Loucy (cell line): ENCODE measurements around the gene DLX3.

Source experiments
- H2AFZ ChIP-seq: fragments of 200-600 bp; sonication (generic); 2 replicates; pipeline ENCODE4 v1.6.0; 2016; ENCODE audit warnings: antibody characterized with exemption, mild to moderate bottlenecking, low read length, moderate library complexity
- H3F3A ChIP-seq: fragments of 200-600 bp; 2 replicates; pipeline ENCODE4 v1.6.0; 2016; ENCODE audit warnings: antibody characterized with exemption, low read depth, mild to moderate bottlenecking
- H3K27me3 ChIP-seq: fragments of 200-600 bp; sonication (generic); 2 replicates; pipeline ENCODE4 v1.6.1; 2014; ENCODE audit warnings: low read length, mild to moderate bottlenecking; ENCODE audit not compliant: insufficient read depth, poor library complexity, severe bottlenecking
- H3K36me3 ChIP-seq: fragments of 200-600 bp; sonication (generic); 2 replicates; pipeline ENCODE4 v1.6.1; 2016; ENCODE audit warnings: low read length; ENCODE audit not compliant: insufficient read depth
- H3K4me1 ChIP-seq: fragments of 200-600 bp; sonication (generic); 2 replicates; pipeline ENCODE4 v1.5.1; 2014; ENCODE audit warnings: low read length, mild to moderate bottlenecking; ENCODE audit not compliant: insufficient read depth, poor library complexity, severe bottlenecking
- H3K4me2 ChIP-seq: fragments of 200-600 bp; sonication (generic); 2 replicates; pipeline ENCODE4 v1.6.0; 2014; ENCODE audit warnings: antibody characterized with exemption, low read length, low read depth, mild to moderate bottlenecking; ENCODE audit not compliant: poor library complexity, severe bottlenecking
- H3K4me3 ChIP-seq: fragments of 200-600 bp; sonication (generic); 2 replicates; pipeline ENCODE4 v1.5.1; 2014; ENCODE audit warnings: low read length, mild to moderate bottlenecking, mixed read lengths; ENCODE audit not compliant: poor library complexity, severe bottlenecking
- H3K79me2 ChIP-seq: fragments of 200-600 bp; sonication (generic); 2 replicates; pipeline ENCODE4 v1.6.1; 2014; ENCODE audit warnings: low read length; ENCODE audit not compliant: insufficient read depth
- H3K9ac ChIP-seq: fragments of 200-600 bp; sonication (generic); 2 replicates; pipeline ENCODE4 v1.6.0; 2014; ENCODE audit warnings: mild to moderate bottlenecking, low read depth, low read length, moderate library complexity; ENCODE audit not compliant: poor library complexity, severe bottlenecking
- H3K9me2 ChIP-seq: fragments of 200-600 bp; sonication (generic); replicated peaks from 2 replicates; pipeline ENCODE4 v1.6.1; 2016; ENCODE audit warnings: low read depth, low read length, mixed read lengths
- H3K9me3 ChIP-seq: fragments of 200-600 bp; sonication (generic); 2 replicates; pipeline ENCODE4 v1.6.1; 2014; ENCODE audit warnings: mild to moderate bottlenecking, antibody characterized with exemption, low read length, low read depth; ENCODE audit not compliant: insufficient read depth
- H4K20me1 ChIP-seq: fragments of 200-600 bp; sonication (generic); 2 replicates; pipeline ENCODE4 v1.6.0; 2014; ENCODE audit warnings: antibody characterized with exemption, low read length, mild to moderate bottlenecking; ENCODE audit not compliant: insufficient read depth, poor library complexity, severe bottlenecking
- CTCF ChIP-seq: fragments of 200-600 bp; sonication (generic); conservative IDR thresholded peaks from 2 replicates; pipeline ENCODE4 v1.5.1; 2014; ENCODE audit warnings: mild to moderate bottlenecking, antibody characterized with exemption, low read length
- EZH2phosphoT487 ChIP-seq: fragments of 200-600 bp; IDR thresholded peaks from 2 replicates; pipeline ENCODE4 v1.6.1; 2018; ENCODE audit warnings: antibody characterized with exemption, mild to moderate bottlenecking, moderate library complexity, borderline replicate concordance

Gene DLX3

GRCh38 chr17:49984283-49984682 is 10.7 kb downstream of the DLX3 start:
- H3K9me3 ChIP-seq, result no peaks in the 10 kb centered on the region
- H3K79me2 ChIP-seq, result no peaks in the 10 kb centered on the region
- no peaks in the 10 kb centered on the region for H4K20me1 ChIP-seq
- H3K4me3 ChIP-seq, result no peak overlapping the region
- no peak overlapping the region for H3K4me2 ChIP-seq
- H3K9ac ChIP-seq, result no peak overlapping the region
- H3F3A ChIP-seq, result no peaks in the 10 kb centered on the region
- no peaks in the 10 kb centered on the region for H3K27me3 ChIP-seq
- no peaks in the 10 kb centered on the region for H3K36me3 ChIP-seq
- H3K9me2 ChIP-seq, result no peaks in the 10 kb centered on the region
- no peak for TF ChIP-seq EZH2phosphoT487
- TF ChIP-seq CTCF, result no peak
- peaks cover 15% of the 10 kb centered on the region for H3K4me1 ChIP-seq
- H2AFZ ChIP-seq, result no peak overlapping the region

- no peaks in the 10 kb centered on the region for H3K79me2 ChIP-seq
- H3K36me3 ChIP-seq, result no peaks in the 10 kb centered on the region
- no peaks in the 10 kb centered on the region for H3K9me2 ChIP-seq
- H3K4me3 ChIP-seq, result no peak overlapping the region
- H3K9me3 ChIP-seq, result no peaks in the 10 kb centered on the region
- TF ChIP-seq CTCF, result no peak
- no peak for TF ChIP-seq EZH2phosphoT487
- no peak overlapping the region for H3K9ac ChIP-seq
- H4K20me1 ChIP-seq, result no peaks in the 10 kb centered on the region
- H3K4me1 ChIP-seq, result peaks cover 20% of the 10 kb centered on the region
- H2AFZ ChIP-seq, result no peak overlapping the region
- H3K27me3 ChIP-seq, result no peaks in the 10 kb centered on the region
- no peaks in the 10 kb centered on the region for H3F3A ChIP-seq
- no peak overlapping the region for H3K4me2 ChIP-seq
Measured at GRCh38 chr17:49980703-49981197, 14.3 kb downstream of the DLX3 start.

GRCh38 chr17:49979748-49980479 is 15.1 kb downstream of the DLX3 start:
- Histone ChIP-seq H3F3A (no peaks in the 10 kb centered on the region), H3K4me2 (no peak overlapping the region), H3K27me3 (no peaks in the 10 kb centered on the region), H3K79me2 (no peaks in the 10 kb centered on the region), H3K4me3 (no peak overlapping the region), H3K9ac (no peak overlapping the region), H3K4me1 (peaks cover 15% of the 10 kb centered on the region), H4K20me1 (no peaks in the 10 kb centered on the region), H3K36me3 (no peaks in the 10 kb centered on the region), H3K9me2 (no peaks in the 10 kb centered on the region), H3K9me3 (no peaks in the 10 kb centered on the region), H2AFZ (no peak overlapping the region)
- TF ChIP-seq EZH2phosphoT487 (no peak), CTCF (no peak)
